Measurements from ENCODE around the gene XPNPEP3.
"Not testable (repeated sequence)": the region's sequence is repeated elsewhere in the genome, so short reads cannot be mapped to it uniquely, and the experiment has no call there.

The XPNPEP3 gene

GRCh38 chr22:40856513-40857308 is at the start of gene XPNPEP3, which contains the start of gene ST13:
Gene XPNPEP3 (plus strand): TSS chr22:40857148. CDS start chr22:40857182, 34 bp downstream.
Gene ST13 (minus strand): TSS chr22:40856639. CDS start chr22:40856540, 99 bp downstream.
- DNase-seq (ENCODE audit: low read depth): peak; percentile 97

- no peak for DNase-seq (ENCODE audit: low read depth)
These were observed 48.7 kb upstream of the XPNPEP3 start for GRCh38 chr22:40808018-40808841.

DNA sequence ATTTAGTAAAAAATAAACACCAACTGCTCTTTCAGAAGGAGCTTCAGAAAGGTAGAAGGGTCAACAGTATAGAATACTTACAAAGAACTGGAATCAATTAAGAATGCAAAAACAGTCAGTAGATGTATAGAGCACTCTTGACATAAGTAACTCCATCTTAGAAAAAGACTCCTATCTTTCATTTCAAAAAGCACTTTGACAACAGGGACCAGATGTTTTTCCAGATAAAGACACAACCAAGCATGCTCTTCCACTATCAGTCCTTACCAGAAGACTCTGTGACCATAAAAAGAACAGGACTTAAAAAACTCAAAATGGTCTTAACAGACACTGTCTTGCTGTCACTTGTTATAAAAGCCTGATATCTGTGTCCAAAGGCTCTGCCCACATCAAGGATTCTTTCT is 43.0 kb upstream of the XPNPEP3 start:
- no peak for DNase-seq (ENCODE audit: low read depth)

DNA sequence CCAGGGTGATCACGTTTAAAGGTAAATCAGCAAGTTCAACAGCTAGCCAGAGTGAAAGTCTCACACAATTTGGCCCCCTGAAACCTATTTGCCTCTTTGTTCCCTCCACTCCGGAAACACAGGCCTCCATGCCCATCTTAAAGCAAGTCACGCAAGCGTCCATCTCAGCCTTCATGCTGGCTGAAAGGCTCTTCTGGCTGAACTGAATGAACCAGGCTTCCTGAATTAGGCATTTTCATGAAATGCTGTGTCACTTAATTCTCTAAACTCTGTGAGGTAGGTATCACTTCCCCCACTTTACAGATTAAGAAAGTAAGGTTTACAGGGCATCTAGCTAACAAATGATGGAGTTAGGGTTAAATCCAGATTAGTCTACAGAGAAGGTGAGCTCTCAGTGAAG is 39.2 kb upstream of the XPNPEP3 start:
- DNase-seq (ENCODE audit: low read depth): no peak

GRCh38 chr22:40818192-40818746 is 38.7 kb upstream of the XPNPEP3 start:
- no peak for DNase-seq (ENCODE audit: low read depth)

- DNase-seq (ENCODE audit: low read depth): peak; percentile 89
These were observed 38.0 kb upstream of the XPNPEP3 start, which contains the start of gene SLC25A17 for GRCh38 chr22:40818747-40819598. Gene SLC25A17 (minus strand): TSS chr22:40819346. CDS start chr22:40819248, 98 bp downstream.

GRCh38 chr22:40819599-40820140 is 37.3 kb upstream of the XPNPEP3 start:
- DNase-seq (ENCODE audit: low read depth): peak; percentile 53

GRCh38 chr22:40823426-40823825 is 33.5 kb upstream of the XPNPEP3 start:
- DNase-seq (ENCODE audit: low read depth): no peak

DNA sequence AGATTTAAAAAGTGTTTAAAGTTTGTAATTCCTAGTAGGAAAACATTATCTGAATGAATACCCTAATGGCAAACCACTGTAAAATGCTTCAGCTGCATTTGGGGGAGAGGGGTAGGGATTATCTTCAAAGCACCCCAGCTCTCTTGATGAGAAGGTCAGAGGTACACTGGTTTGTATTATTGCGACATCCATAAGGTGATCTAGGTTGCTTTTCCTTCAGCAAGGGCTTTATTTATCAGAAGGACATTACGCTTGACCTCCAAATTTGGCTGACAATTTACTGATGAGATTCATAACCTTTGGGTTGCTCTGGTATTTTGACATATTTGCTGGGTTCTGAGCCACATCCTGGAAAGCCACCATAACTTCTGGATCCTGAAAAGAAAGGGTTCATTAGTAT is 30.7 kb upstream of the XPNPEP3 start:
- DNase-seq (ENCODE audit: low read depth): not testable (repeated sequence)

GRCh38 chr22:40826984-40827741 is 29.8 kb upstream of the XPNPEP3 start:
- no peak for DNase-seq (ENCODE audit: low read depth)

- no peak for DNase-seq (ENCODE audit: low read depth)
These were observed 27.8 kb upstream of the XPNPEP3 start for GRCh38 chr22:40829131-40829530.

- DNase-seq (ENCODE audit: low read depth): no peak
These were observed 22.3 kb upstream of the XPNPEP3 start for GRCh38 chr22:40834619-40835018.

DNA sequence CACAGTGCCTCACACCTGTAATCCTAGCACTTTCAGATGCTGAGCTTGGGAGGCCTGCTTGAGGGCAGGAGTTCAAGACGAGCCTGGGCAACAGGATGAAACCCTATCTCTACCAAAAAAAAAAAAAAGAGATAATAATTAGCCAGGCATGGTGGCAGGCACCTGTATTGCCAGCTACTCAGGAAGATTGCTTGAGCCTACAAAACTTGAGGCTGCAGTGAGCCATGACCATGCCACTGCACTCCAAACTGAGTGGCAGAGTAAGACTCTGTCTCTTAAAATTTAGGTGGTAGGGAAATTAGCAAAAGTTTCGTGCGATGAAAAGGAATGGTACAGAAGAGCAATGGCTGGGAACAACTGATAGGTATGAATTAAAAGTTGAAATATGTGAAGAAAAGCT is 18.5 kb upstream of the XPNPEP3 start:
- DNase-seq (ENCODE audit: low read depth): no peak

- no peak for DNase-seq (ENCODE audit: low read depth)
These were observed 12.0 kb upstream of the XPNPEP3 start for GRCh38 chr22:40844951-40845350.

DNA sequence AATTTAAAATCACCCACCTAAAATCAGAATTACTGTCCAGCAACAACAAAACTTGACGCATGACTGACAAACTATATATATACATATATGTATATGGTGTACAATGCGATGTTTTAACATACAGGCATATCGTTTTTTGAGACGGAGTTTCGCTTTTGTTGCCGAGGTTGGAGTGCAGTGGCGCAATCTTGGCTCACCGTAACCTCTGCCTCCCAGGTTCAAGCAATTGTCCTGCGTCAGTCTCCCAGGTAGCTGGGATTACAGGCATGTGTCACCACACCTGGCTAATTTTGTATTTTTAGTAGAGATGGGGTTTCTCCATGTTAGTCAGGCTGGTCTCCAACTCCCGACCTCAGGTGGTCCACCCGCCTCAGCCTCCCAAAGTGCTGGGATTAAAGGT is 11.1 kb upstream of the XPNPEP3 start:
- DNase-seq (ENCODE audit: low read depth): not testable (repeated sequence)

- no peak for DNase-seq (ENCODE audit: low read depth)
These were observed 3.6 kb upstream of the XPNPEP3 start for GRCh38 chr22:40853333-40853732.

- DNase-seq (ENCODE audit: low read depth): no peak
These were observed 3.0 kb upstream of the XPNPEP3 start for GRCh38 chr22:40853961-40854360.

DNA sequence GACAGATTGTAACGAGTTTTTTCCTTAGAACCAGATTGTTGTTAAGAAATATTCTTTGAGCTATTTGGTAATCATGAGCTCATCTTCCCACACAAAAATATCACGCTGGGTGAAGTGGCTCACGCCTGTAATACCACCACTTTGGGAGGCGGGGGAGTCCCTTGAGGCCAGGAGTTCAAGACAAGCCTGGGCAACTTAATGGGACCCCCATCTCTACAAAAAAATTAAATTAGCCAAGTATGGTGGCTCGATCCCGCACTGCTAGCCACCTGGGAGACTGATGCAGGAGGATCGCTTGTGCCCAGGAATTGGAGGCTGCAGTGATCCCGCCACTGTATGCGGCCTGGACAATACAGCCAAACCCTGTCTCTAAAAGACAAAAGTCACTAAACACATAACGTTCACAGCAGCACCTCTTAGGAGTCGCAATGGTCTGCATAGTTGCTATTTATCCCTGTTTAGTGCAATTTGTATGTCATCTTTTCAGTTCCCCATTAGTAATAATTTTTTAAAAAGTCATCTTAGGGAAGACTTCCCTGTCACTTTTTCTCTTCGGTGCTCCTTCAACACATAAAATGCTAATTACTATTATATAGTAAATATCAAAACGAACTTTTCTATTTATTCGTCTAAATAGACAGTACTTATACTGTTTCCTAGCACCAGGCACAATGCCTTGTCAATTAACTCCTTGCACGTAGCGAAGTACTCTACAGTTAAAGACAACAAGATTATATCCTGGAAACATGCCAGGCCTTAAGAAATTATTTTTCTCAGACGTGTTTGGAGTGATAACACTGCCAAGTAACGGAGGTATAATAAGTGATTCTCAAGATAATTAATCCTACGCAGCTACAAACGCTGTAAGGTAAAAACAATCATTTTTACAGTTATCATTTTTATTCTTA is 1.6 kb upstream of the XPNPEP3 start:
- DNase-seq (ENCODE audit: low read depth): peak; percentile 45

- DNase-seq (ENCODE audit: low read depth): peak; percentile 54
These were observed 902 bp upstream of the XPNPEP3 start for GRCh38 chr22:40855979-40856512.
